ENCODE data around the gene CCDC148.
"Not testable (repeated sequence)": the region's sequence is repeated elsewhere in the genome, so short reads cannot be mapped to it uniquely, and the experiment has no call there.

Gene CCDC148

GRCh38 chr2:158473719-158474392 is 17.3 kb upstream of the CCDC148 start:
- DNase-seq (ENCODE audit: low read depth in 1 of 2, low spot score in 1 of 2), result no peak
- no peak for TF ChIP-seq JUND (IDR thresholded peaks at IDR 0.05; ENCODE audit: low read depth)
- in situ Hi-C loops (cut with HindIII; ENCODE audit: low pct_unique_long_range_greater_than_20kb, low sequenced_read_pairs), result no loop called here

GRCh38 chr2:158473300-158473699 is 16.7 kb upstream of the CCDC148 start:
- in situ Hi-C loops (cut with HindIII; ENCODE audit: low pct_unique_long_range_greater_than_20kb, low sequenced_read_pairs); DNase-seq (ENCODE audit: low read depth in 1 of 2, low spot score in 1 of 2): not testable (repeated sequence)

DNA sequence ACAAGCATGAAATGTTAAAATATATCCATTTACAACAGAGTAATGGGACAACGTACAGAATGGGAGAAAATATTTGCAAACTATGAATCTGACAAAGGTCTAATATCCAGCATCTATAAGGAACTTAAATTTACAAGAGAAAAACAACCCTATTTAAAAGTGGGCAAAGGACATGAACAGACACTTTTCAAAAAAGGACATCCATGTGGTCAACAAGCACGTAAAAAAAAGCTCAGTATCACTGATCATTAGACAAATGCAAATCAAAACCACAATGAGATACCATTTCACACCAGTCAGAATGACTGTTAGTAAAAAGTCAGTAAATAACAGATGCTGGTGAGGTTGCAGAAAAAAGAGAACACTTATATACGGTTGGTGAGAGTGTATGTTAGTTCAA is 16.3 kb upstream of the CCDC148 start:
- in situ Hi-C loops (cut with HindIII; ENCODE audit: low pct_unique_long_range_greater_than_20kb, low sequenced_read_pairs); DNase-seq (ENCODE audit: low read depth in 1 of 2, low spot score in 1 of 2): not testable (repeated sequence)

- in situ Hi-C loops (cut with HindIII; ENCODE audit: low pct_unique_long_range_greater_than_20kb, low sequenced_read_pairs), result no loop called here
- no peak for TF ChIP-seq JUND (IDR thresholded peaks at IDR 0.05; ENCODE audit: low read depth)
- DNase-seq (ENCODE audit: low read depth in 1 of 2, low spot score in 1 of 2), result no peak
Observed at GRCh38 chr2:158467248-158467647, 10.7 kb upstream of the CCDC148 start.

DNA sequence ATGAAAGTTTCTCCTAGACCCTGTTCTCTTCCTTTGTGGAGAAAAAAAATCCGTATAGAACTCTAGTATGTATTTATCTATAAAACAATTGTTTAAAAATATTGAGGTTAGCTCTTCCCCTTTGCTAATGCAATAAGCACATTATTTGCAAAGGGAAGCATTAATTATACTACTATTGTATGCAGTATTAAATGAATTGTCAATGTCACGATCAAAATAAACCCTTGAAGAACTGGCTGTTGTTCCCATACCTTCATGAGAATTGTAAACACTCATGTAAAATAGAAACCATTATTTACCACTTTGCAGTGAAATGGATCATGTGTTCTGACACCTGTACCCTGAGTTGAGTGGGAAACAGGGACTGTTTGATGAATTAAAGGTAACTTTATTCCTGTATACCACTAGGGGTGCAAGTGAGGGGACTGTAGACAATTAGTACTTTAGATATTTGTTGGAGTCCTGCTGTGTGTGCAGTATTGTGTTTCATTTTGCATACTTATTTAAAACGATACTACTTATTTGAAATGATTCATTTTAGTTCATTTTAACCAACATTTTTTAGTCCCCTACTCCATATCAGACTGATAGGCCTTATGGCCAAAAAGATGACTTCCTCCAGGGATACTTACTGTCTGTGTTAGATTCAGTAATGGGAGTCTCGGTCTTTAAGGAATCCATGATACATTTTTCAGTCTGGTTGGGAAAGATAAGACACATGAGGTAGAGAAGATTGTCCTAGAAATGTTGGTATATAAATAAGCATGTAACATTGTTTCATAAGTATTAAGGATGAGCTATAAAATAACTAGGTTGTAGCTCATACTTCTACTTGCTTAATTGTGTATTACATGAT is 8.1 kb upstream of the CCDC148 start:
- DNase-seq (ENCODE audit: low read depth in 1 of 2, low spot score in 1 of 2), result peak in 1 of 2 experiments; percentile 30
- in situ Hi-C loops (cut with HindIII; ENCODE audit: low pct_unique_long_range_greater_than_20kb, low sequenced_read_pairs), result no loop called here

GRCh38 chr2:158463496-158464095 is 7.0 kb upstream of the CCDC148 start:
- in situ Hi-C loops (cut with HindIII; ENCODE audit: low pct_unique_long_range_greater_than_20kb, low sequenced_read_pairs), result no loop called here
- no peak for DNase-seq (ENCODE audit: low read depth in 1 of 2, low spot score in 1 of 2)
- no peak for TF ChIP-seq JUND (IDR thresholded peaks at IDR 0.05; ENCODE audit: low read depth)

More for the DNA sequence above, 8.1 kb upstream of the CCDC148 start:
- TF ChIP-seq JUND (IDR thresholded peaks at IDR 0.05; ENCODE audit: low read depth), result no peak

DNA sequence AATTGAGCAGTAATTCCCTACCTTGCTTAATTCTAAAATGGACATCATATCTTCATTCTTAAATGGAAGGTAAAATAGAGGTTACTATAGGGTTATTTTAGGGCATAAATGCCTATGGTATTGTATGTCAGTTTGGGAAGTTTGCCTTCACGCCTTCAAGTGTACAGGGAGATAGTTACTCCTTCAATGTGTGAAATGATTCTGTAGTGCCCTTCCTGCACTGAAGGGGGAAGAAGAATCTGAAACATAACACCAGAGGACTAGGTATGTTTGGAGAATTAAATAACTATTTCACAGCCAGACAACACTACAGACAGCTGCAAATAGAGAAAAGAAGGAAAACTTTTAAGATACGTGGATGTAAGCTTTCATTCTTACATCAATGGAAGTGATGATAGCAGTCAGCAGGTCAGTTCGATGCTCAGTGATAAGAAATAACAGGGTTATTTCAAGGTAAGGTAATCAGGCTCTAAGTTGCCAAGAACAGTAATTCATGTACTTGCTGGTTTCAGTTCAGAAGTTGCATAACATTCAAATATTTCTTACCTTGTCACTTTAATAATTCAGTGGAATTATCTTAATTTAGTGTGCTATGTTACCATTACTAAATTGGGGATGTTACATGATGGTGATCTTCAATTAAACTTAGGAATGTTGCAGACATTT is 4.2 kb upstream of the CCDC148 start:
- no peak for TF ChIP-seq JUND (IDR thresholded peaks at IDR 0.05; ENCODE audit: low read depth)
- in situ Hi-C loops (cut with HindIII; ENCODE audit: low pct_unique_long_range_greater_than_20kb, low sequenced_read_pairs), result no loop called here
- peak in 1 of 2 experiments; percentile 49 for DNase-seq (ENCODE audit: low read depth in 1 of 2, low spot score in 1 of 2)

- DNase-seq (ENCODE audit: low read depth in 1 of 2, low spot score in 1 of 2), result peak in 1 of 2 experiments; percentile 28
- TF ChIP-seq JUND (IDR thresholded peaks at IDR 0.05; ENCODE audit: low read depth), result no peak
- in situ Hi-C loops (cut with HindIII; ENCODE audit: low pct_unique_long_range_greater_than_20kb, low sequenced_read_pairs), result no loop called here
Observed at GRCh38 chr2:158459161-158460003, 2.8 kb upstream of the CCDC148 start.

- no peak for DNase-seq (ENCODE audit: low read depth in 1 of 2, low spot score in 1 of 2)
- in situ Hi-C loops (cut with HindIII; ENCODE audit: low pct_unique_long_range_greater_than_20kb, low sequenced_read_pairs), result no loop called here
- TF ChIP-seq JUND (IDR thresholded peaks at IDR 0.05; ENCODE audit: low read depth), result no peak
Observed at GRCh38 chr2:158458617-158458920, 2.0 kb upstream of the CCDC148 start.

GRCh38 chr2:158457826-158458616 is 1.5 kb upstream of the CCDC148 start:
- no peak for TF ChIP-seq JUND (IDR thresholded peaks at IDR 0.05; ENCODE audit: low read depth)
- in situ Hi-C loops (cut with HindIII; ENCODE audit: low pct_unique_long_range_greater_than_20kb, low sequenced_read_pairs), result no loop called here
- peak in 1 of 2 experiments; percentile 87 for DNase-seq (ENCODE audit: low read depth in 1 of 2, low spot score in 1 of 2)

GRCh38 chr2:158457092-158457825 is 706 bp upstream of the CCDC148 start:
- TF ChIP-seq JUND (IDR thresholded peaks at IDR 0.05; ENCODE audit: low read depth), result no peak
- DNase-seq (ENCODE audit: low read depth in 1 of 2, low spot score in 1 of 2), result peak in 1 of 2 experiments; percentile 61
- in situ Hi-C loops (cut with HindIII; ENCODE audit: low pct_unique_long_range_greater_than_20kb, low sequenced_read_pairs), result no loop called here
